GM12875 (cell line): ENCODE results near the gene RXRG.

ENCODE experiments used
- H3K4me3 ChIP-seq: one replicate; pipeline ENCODE4 v1.5.1; 2011; ENCODE audit warnings: low read depth, low read length, control low read depth
- CTCF ChIP-seq: IDR thresholded peaks from 2 replicates; pipeline ENCODE4 v1.5.1; 2011; ENCODE audit warnings: low read depth, mild to moderate bottlenecking, control low read depth, inconsistent platforms, low read length, moderate library complexity, borderline replicate concordance; ENCODE audit not compliant: insufficient read depth

The RXRG gene

DNA sequence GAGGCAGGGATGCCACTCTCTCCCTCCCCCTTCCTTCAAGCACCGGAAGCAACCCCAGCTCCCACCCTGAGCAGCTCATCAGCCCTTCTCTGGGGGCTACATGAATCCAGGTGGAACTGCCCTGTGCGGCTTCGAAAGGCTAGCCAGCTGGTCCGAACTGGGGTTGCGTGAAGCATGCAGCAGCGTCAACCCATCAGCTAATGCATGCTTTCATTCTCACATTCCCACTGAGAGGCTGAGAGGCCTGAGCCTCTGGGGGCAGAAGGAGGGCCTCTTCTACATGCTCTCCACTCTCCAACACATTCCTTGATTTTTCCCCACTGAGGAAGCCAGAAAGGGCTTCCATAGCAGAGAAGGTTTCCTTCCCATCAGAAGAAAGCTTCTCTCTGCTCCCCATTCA, 5.6 kb downstream of the RXRG start:
- TF ChIP-seq CTCF: no peak
- H3K4me3 ChIP-seq: no peak overlapping the region

GRCh38 chr1:165436994-165437393, 7.9 kb downstream of the RXRG start:
- no peak overlapping the region for H3K4me3 ChIP-seq
- TF ChIP-seq CTCF: no peak

DNA sequence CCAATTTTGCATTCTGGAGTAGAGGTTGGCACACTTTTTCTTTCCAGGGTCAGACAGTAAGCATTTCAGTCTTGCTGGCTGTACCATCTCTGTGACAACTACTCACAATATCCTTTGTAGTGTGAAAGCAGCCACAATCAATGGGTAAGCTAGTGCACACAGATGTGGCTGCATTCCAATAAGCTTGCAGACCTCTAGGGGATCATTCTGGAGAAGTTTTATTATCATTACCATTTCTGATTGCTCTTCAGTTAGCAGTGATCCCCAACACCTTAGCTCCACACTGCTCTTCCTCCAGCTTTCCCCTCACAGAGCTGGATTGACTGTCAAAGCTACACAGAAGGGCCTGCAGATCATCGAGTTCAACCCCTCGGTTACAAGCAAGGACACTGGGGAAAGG, 9.1 kb downstream of the RXRG start:
- no peak overlapping the region for H3K4me3 ChIP-seq
- no peak for TF ChIP-seq CTCF

DNA sequence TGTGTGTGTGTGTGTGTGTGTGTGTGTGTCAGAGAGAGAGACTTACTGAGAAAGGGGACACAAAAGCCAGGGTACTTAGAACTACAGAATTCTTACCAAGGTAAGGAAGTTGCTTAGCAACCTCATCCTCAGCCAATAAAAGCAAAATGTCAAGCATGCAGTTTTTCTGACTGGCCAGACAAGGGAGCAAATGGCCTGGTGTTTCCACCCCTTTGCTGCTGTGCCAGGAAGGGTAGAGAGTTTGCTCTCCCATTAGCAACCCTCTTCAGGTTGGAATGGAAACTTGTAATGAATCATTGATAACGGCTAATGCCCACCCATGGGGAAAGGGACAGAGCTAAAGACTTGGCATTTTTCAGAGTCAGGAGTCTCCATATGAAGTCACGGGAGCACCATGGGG, 10.6 kb downstream of the RXRG start:
- no peak overlapping the region for H3K4me3 ChIP-seq
- no peak for TF ChIP-seq CTCF

- TF ChIP-seq CTCF: no peak
- H3K4me3 ChIP-seq: no peak overlapping the region
Measured at GRCh38 chr1:165431079-165431478, 13.8 kb downstream of the RXRG start.

- TF ChIP-seq CTCF: no peak
Measured at GRCh38 chr1:165426745-165427144, 18.2 kb downstream of the RXRG start.

GRCh38 chr1:165425621-165426020, 19.3 kb downstream of the RXRG start:
- H3K4me3 ChIP-seq: no peak overlapping the region
- no peak for TF ChIP-seq CTCF

More at GRCh38 chr1:165426745-165427144, 18.2 kb downstream of the RXRG start:
- no peak overlapping the region for H3K4me3 ChIP-seq
